Right lobe of liver (tissue), 6 donors: ENCODE results near the gene KIAA1549. TPM values are rescaled to one million over a fixed set of nuclear protein-coding genes. Genes with fewer than 3 reads are reported as not detected.

ENCODE experiments used
- ATAC-seq, 4 donors: fragments of 200-7000 bp; cut with Tn5 transposase; one replicate each; pipeline ENCODE4 v1.9.1; 2020; ENCODE audit warnings: mild to moderate bottlenecking in 4 of 4, moderate library complexity in 4 of 4
- DNase-seq, 3 donors: peaks; one replicate each; pipeline ENCODE4 v3.0.0-alpha.2; 2020
- H3K27ac ChIP-seq, 3 donors: fragments of 200-600 bp; one replicate each; pipeline ENCODE4 v1.8.0; 2022
- H3K27me3 ChIP-seq, 2 donors: fragments of 200-600 bp; one replicate each; pipeline ENCODE4 v1.8.0; 2022
- H3K36me3 ChIP-seq, 4 donors: fragments of 200-600 bp; sonication (generic) in 1 of 4; one replicate each; pipeline versions ENCODE4 v1.5.1 to v1.8.0; 2017 to 2022; ENCODE audit warnings: control low read depth in 1 of 4
- H3K4me1 ChIP-seq, 4 donors: fragments of 200-600 bp; sonication (generic) in 1 of 4; one replicate each; pipeline versions ENCODE4 v1.5.1 to v1.8.0; 2017 to 2022; ENCODE audit warnings: control low read depth in 1 of 4
- H3K4me3 ChIP-seq, 3 donors: fragments of 200-600 bp; one replicate each; pipeline ENCODE4 v1.8.0; 2022
- H3K9me3 ChIP-seq, 4 donors: fragments of 200-600 bp; sonication (generic) in 1 of 4; one replicate each; pipeline versions ENCODE4 v1.5.1 to v1.8.0; 2017 to 2022; ENCODE audit warnings: control low read depth in 1 of 4
- CTCF ChIP-seq, 4 donors: fragments of 200-600 bp in 3 of 4; fragments of 450-650 bp in 1 of 4; IDR thresholded peaks; one replicate each; pipeline versions ENCODE4 v1.5.1 to v1.8.0; 2016 to 2022; ENCODE audit warnings: antibody characterized with exemption in 4 of 4, mild to moderate bottlenecking in 2 of 4
- POLR2A ChIP-seq: fragments of 450-650 bp; IDR thresholded peaks from one replicate; pipeline ENCODE4 v1.6.1; 2017; ENCODE audit warnings: antibody characterized with exemption, mild to moderate bottlenecking
- WGBS: methylation state at CpG from one replicate; pipeline ENCODE4 v1.1.6; 2018; ENCODE audit warnings: low coverage, low lambda C conversion rate; ENCODE audit not compliant: insufficient coverage; ENCODE audit errors: missing lambda C conversion rate; 5-methylcytosine and 5-hydroxymethylcytosine counted together
- intact Hi-C, 2 donors: fragments of 100-400 bp; cut with DNase I; formaldehyde crosslinking; loops; one replicate each; pipeline versions ENCODE4 v1.11.2 to v1.14.1; 2022
- total RNA-seq, 6 experiments: library from RNA; depleted of rRNA in 2 of 6; stranded (reverse); fragments of >200 nt in 2 of 6; fragmentation: NEBNext Ultra II Directional in 3 of 6; extraction: Animal tissue kit (Norgen Biotek cat#: 25700) in 3 of 6; gene quantifications; one replicate each; pipeline versions ENCODE4 v1.1.0 to v1.2.4, GENCODE V29; 2016 to 2023
- donor health status: DM: no; HTN: yes; CAD: no.
- donor health status: DM: no; HTN: no; CAD: no.
- donor health status: DM: no; HTN: no; CAD: no.
- donor health status: DM: no; HTN: yes; CAD: no.
- donor health status: DM: no; HTN: yes; CAD: no.

KIAA1549 gene
- total RNA-seq, 6 experiments from 2014 or later: 0.56 to 1.9 (median 0.68) TPM

DNA sequence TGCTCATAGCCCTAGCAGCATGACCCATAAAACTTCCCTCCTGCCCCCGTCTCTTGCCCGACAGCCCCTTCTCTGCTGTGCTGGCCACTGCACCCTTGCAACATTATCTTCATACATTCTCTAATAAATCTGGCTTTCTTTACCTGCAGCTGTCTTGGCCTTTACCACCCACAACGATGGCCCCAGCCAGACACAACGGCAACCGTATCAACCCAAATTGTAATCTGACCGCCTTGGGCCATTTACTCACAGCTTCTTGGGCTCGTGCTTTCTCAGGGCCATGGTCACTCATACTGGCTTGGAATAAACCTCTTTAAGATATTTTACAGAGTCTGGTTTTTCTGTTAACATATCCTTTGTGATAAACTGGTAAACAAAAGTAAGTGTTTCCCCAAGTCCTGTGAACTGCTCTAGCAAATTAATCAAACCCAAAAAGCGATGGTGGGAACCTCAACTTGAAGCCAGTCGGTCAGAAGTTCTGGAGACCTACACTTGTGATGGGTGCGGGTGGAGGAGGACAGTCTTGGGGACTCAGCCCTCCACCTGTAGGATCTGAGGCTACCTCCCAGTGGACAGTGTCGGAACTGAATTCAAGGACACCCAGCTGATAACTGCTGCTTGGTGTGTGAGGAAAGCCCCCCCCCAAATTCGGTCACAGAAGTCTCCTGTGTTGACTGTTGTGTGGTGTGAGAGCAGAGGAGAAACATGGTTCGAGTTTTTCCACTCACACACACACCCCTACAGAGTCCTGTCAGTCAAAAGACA is 95.6 kb downstream of the KIAA1549 start:
- no peak overlapping the region for H3K27ac ChIP-seq
- no peak for ATAC-seq
- no peak overlapping the region for H3K4me3 ChIP-seq
- no peak for DNase-seq
- WGBS: 74% methylated on average over 12 of the region's 13 CpGs
- no peaks in the 10 kb centered on the region for H3K9me3 ChIP-seq
- H3K36me3 ChIP-seq: no peaks in the 10 kb centered on the region
- TF ChIP-seq POLR2A (no peak), CTCF (IDR thresholded peaks at IDR 0.05) (no peak)
- intact Hi-C loops: no loop called here
- no peaks in the 10 kb centered on the region for H3K27me3 ChIP-seq
- H3K4me1 ChIP-seq: peaks cover 0 to 19% (median 2%) of the 10 kb centered on the region in 4 donors

GRCh38 chr7:138882249-138882648 is 98.9 kb downstream of the KIAA1549 start:
- TF ChIP-seq POLR2A (no peak), CTCF (IDR thresholded peaks at IDR 0.05) (no peak)

GRCh38 chr7:138881579-138882188 is 99.5 kb downstream of the KIAA1549 start:
- no peak for ATAC-seq
- Histone ChIP-seq H3K4me3 (no peak overlapping the region), H3K36me3 (no peaks in the 10 kb centered on the region), H3K4me1 (peaks cover 0 to 5% (median 0%) of the 10 kb centered on the region in 4 donors), H3K9me3 (no peaks in the 10 kb centered on the region), H3K27ac (no peak overlapping the region), H3K27me3 (no peaks in the 10 kb centered on the region)
- intact Hi-C loops: no loop called here
- DNase-seq: no peak
- no peak for TF ChIP-seq CTCF (IDR thresholded peaks at IDR 0.05)
- no peak for TF ChIP-seq POLR2A
- WGBS: 42% methylated on average over 4 of the region's 6 CpGs

More at GRCh38 chr7:138882249-138882648, 98.9 kb downstream of the KIAA1549 start:
- Histone ChIP-seq H3K9me3 (no peaks in the 10 kb centered on the region), H3K4me1 (peaks cover 0 to 6% (median 0%) of the 10 kb centered on the region in 4 donors), H3K4me3 (no peak overlapping the region), H3K36me3 (no peaks in the 10 kb centered on the region), H3K27ac (no peak overlapping the region), H3K27me3 (no peaks in the 10 kb centered on the region)
- WGBS: 80% methylated on average over 6 of the region's 6 CpGs
- ATAC-seq: no peak
- DNase-seq: no peak
- intact Hi-C loops: no loop called here

GRCh38 chr7:138880881-138881578 is 100.2 kb downstream of the KIAA1549 start:
- ATAC-seq: no peak
- Histone ChIP-seq H3K27ac (no peak overlapping the region), H3K4me1 (no peaks in the 10 kb centered on the region), H3K9me3 (no peaks in the 10 kb centered on the region), H3K4me3 (no peak overlapping the region), H3K36me3 (no peaks in the 10 kb centered on the region), H3K27me3 (no peaks in the 10 kb centered on the region)
- intact Hi-C loops: no loop called here
- no peak for DNase-seq
- no peak for TF ChIP-seq POLR2A
- no peak for TF ChIP-seq CTCF (IDR thresholded peaks at IDR 0.05)
- WGBS: 84% methylated on average over 11 of the region's 13 CpGs
